ENCODE results near the gene PALS2.

Gene PALS2

GRCh38 chr7:24595671-24596418, 22.6 kb downstream of the PALS2 start:
- DNase-seq = no peak

GRCh38 chr7:24597014-24597413, 23.8 kb downstream of the PALS2 start:
- no peak for DNase-seq

GRCh38 chr7:24601600-24601999, 28.3 kb downstream of the PALS2 start:
- DNase-seq = no peak

- no peak for DNase-seq
These were observed 29.7 kb downstream of the PALS2 start for GRCh38 chr7:24602860-24603456.

- no peak for DNase-seq
These were observed 31.4 kb downstream of the PALS2 start for GRCh38 chr7:24604630-24605029.

- no peak for DNase-seq
These were observed 35.3 kb downstream of the PALS2 start for GRCh38 chr7:24608504-24608903.

GRCh38 chr7:24609059-24609458, 35.8 kb downstream of the PALS2 start:
- DNase-seq = no peak

GRCh38 chr7:24609570-24609969, 36.3 kb downstream of the PALS2 start:
- DNase-seq = no peak

GRCh38 chr7:24611130-24611529, 37.9 kb downstream of the PALS2 start:
- DNase-seq = no peak

GRCh38 chr7:24617957-24618616, 44.8 kb downstream of the PALS2 start:
- no peak for DNase-seq

GRCh38 chr7:24619978-24620377, 46.7 kb downstream of the PALS2 start:
- DNase-seq = no peak

- no peak for DNase-seq
These were observed 49.5 kb downstream of the PALS2 start for GRCh38 chr7:24622646-24623182.
